ENCODE results near the gene GNG7.
"Not testable (repeated sequence)": the region's sequence is repeated elsewhere in the genome, so short reads cannot be mapped to it uniquely, and the experiment has no call there.

Gene GNG7

GRCh38 chr19:2616741-2617392, 85.6 kb downstream of the GNG7 start:
- no peak for DNase-seq

- no peak for DNase-seq
Measured at GRCh38 chr19:2615782-2616181, 86.7 kb downstream of the GNG7 start.

GRCh38 chr19:2613507-2614295, 88.8 kb downstream of the GNG7 start:
- no peak for DNase-seq

- DNase-seq = no peak
Measured at GRCh38 chr19:2612619-2613249, 89.8 kb downstream of the GNG7 start.

GRCh38 chr19:2611483-2612464, 90.7 kb downstream of the GNG7 start:
- no peak for DNase-seq

GRCh38 chr19:2610637-2611482, 91.6 kb downstream of the GNG7 start:
- peak; percentile 43 for DNase-seq

GRCh38 chr19:2609389-2610116, 92.9 kb downstream of the GNG7 start:
- no peak for DNase-seq

- not testable (repeated sequence) for DNase-seq
Measured at GRCh38 chr19:2609034-2609388, 93.5 kb downstream of the GNG7 start.

- no peak for DNase-seq
Measured at GRCh38 chr19:2608602-2608922, 93.9 kb downstream of the GNG7 start.

GRCh38 chr19:2607712-2608601, 94.5 kb downstream of the GNG7 start:
- DNase-seq = no peak

GRCh38 chr19:2606774-2607173, 95.7 kb downstream of the GNG7 start:
- DNase-seq = not testable (repeated sequence)

GRCh38 chr19:2605889-2606288, 96.6 kb downstream of the GNG7 start:
- DNase-seq = not testable (repeated sequence)

- no peak for DNase-seq
Measured at GRCh38 chr19:2604747-2605329, 97.7 kb downstream of the GNG7 start.

- DNase-seq = no peak
Measured at GRCh38 chr19:2603334-2603733, 99.2 kb downstream of the GNG7 start.

GRCh38 chr19:2602391-2603181, 99.9 kb downstream of the GNG7 start:
- no peak for DNase-seq

- no peak for DNase-seq
Measured at GRCh38 chr19:2600914-2601870, 101.3 kb downstream of the GNG7 start.

- DNase-seq = no peak
Measured at GRCh38 chr19:2594319-2594718, 108.2 kb downstream of the GNG7 start.

GRCh38 chr19:2592824-2593223, 109.7 kb downstream of the GNG7 start:
- DNase-seq = no peak

Measured in 8988T (cell line).